ENCODE results near the gene ADAT1.

ADAT1 gene

GRCh38 chr16:75572864-75573542 lies 50.1 kb downstream of the ADAT1 start:
- DNase-seq, result no peak

GRCh38 chr16:75570396-75571065 lies 52.5 kb downstream of the ADAT1 start:
- DNase-seq, result no peak

- no peak for DNase-seq
Observed at GRCh38 chr16:75567911-75568310, 55.2 kb downstream of the ADAT1 start.

DNA sequence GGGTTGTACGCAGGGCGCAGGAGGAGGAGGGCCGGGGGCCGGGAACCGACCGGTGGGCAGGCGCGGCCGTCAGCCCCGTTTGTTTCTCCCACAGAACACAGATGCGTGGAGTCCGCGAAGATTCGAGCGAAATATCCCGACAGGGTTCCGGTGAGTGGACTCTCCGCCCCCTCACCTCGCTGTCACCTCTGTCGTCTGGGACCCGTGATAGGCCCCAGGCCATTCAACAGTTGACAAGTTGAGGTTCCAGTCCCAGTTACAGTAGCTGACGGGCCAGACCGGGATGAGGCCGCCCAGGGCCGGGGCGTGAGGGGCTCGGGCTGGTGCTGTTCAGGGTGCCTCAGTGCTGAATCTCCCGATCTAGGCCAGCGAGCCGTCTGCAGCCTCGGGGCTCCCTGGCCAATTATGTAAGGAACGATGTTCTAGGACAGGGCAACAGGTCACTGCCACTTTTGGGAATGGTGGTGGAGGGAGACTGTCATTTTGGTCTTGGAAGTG lies 56.3 kb downstream of the ADAT1 start:
- no peak for DNase-seq

- DNase-seq, result peak; percentile 71
Observed at GRCh38 chr16:75566040-75566757, 56.9 kb downstream of the ADAT1 start, which contains the start of gene GABARAPL2. GABARAPL2 (plus strand) TSS chr16:75566379; CDS start chr16:75566487, 108 bp downstream.

GRCh38 chr16:75565640-75566039 lies 57.4 kb downstream of the ADAT1 start:
- no peak for DNase-seq

DNA sequence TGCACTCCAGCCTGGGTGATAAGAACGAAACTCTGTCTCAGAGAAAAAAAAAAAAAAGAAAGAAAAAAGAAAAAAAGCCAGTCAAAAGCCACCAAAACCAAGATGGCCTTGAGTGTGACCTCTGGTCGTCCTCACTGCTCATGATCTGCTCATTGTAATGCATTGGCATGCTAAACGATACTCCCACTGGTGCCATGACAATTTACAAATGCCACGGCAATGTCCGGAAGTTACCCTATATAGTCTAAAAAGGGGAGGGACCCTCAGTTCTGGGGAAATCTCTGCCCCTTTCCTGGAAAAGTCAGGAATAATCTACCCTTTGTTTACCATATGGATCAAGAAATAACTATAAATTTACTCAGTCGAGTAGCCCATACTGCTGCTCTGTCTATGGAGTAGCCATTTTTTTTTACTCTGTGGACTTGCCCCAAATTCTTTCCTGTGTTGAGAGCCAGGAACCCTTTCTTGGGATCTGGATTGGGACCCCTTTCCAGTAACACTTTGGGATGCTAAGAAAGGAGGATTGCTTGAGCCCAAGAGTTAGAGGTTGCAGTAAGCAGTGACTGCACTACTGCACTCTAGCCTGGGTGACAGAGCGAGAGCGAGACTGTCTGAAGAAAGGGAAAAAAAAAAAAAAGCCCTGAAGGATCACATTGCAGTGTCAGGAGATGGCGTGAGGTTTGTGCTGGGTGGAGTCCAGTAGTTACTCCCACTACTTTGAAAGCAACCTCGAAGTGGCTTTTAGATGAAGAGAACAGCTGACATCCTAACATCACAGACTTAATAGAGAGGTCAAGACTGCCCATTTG lies 63.3 kb downstream of the ADAT1 start:
- DNase-seq, result peak; percentile 8

GRCh38 chr16:75558846-75559401 lies 64.2 kb downstream of the ADAT1 start:
- DNase-seq, result no peak

GRCh38 chr16:75556431-75556950 lies 66.6 kb downstream of the ADAT1 start:
- DNase-seq, result no peak

GRCh38 chr16:75555707-75556430 lies 67.2 kb downstream of the ADAT1 start, which contains the start of gene TMEM231:
TMEM231 (minus strand) TSS chr16:75556252; CDS start chr16:75556209, 43 bp downstream.
- peak; percentile 89 for DNase-seq

DNA sequence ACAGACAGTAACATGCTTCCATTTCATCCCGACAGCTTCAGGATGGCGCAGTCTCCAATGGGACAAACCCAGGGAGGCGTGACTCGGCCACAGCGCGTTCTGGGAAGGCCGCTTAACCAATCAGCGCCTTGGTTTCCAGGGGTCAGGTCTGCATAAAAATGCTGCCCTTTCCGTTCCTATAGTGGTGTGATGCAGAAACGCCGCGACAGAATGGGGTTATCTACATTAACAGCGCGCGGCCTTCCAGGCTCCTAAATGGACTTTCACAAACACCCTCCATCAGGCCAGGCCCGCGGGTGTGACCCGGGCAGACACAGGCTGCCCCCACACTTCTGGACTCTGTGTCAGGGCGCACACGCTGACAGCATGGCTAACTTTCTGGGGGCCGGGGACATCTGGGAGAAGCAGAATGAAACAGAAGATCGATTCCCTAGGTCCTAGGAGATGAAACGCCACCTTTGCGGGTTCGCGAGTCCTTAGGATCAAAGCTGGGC lies 67.8 kb downstream of the ADAT1 start:
- peak; percentile 76 for DNase-seq

DNA sequence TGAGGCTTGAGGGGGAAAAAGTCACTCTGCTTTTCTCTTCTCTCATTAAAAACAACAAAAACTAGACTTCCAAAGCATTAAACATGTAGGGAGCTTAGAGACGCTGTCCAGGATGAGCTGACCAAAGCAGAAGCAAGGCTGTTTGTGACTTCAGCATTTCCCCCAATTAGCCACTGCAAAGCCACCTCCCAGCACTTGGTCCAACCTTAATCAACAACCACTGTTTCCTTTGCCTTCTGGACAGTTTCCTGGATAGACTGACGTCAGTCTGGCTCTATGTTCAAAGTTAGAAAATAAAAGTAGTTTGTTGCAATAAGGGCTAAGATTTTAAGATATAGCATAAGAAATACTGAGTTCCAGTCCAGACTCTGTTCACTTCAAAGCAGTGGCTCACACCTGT lies 70.1 kb downstream of the ADAT1 start:
- DNase-seq, result no peak

GRCh38 chr16:75550211-75550662 lies 72.8 kb downstream of the ADAT1 start:
- no peak for DNase-seq

Data from NCI-H2227 treated with DMSO at 0.1 percent for 48 hours (cell line).